Karpas-422 (cell line): ENCODE results near the gene PRKAG2. TPM values are rescaled to one million over a fixed set of nuclear protein-coding genes. Genes with fewer than 3 reads are reported as not detected.

Experiments
- DNase-seq: peaks from one replicate; pipeline ENCODE4 v3.0.0-alpha.2; 2015
- H2AFZ ChIP-seq: fragments of 200-600 bp; sonication (generic); 2 replicates; pipeline ENCODE4 v1.6.1; 2014; ENCODE audit warnings: antibody characterized with exemption, low read length, mixed read lengths
- H3K27ac ChIP-seq: fragments of 200-600 bp; sonication (generic); 2 replicates; pipeline ENCODE4 v1.5.1; 2014; ENCODE audit warnings: mild to moderate bottlenecking, low read length, moderate library complexity
- H3K27me3 ChIP-seq: fragments of 200-600 bp; sonication (generic); 2 replicates; pipeline ENCODE4 v1.6.1; 2014; ENCODE audit warnings: low read length, mixed read lengths
- H3K36me3 ChIP-seq: fragments of 200-600 bp; sonication (generic); 2 replicates; pipeline ENCODE4 v1.6.1; 2014; ENCODE audit warnings: low read length, mixed read lengths; ENCODE audit not compliant: insufficient read depth
- H3K4me1 ChIP-seq: fragments of 200-600 bp; sonication (generic); 2 replicates; pipeline ENCODE4 v1.6.1; 2014; ENCODE audit warnings: mild to moderate bottlenecking, low read length, mixed read lengths
- H3K4me2 ChIP-seq: fragments of 200-600 bp; sonication (generic); 2 replicates; pipeline ENCODE4 v1.6.1; 2014; ENCODE audit warnings: low read length, low read depth, mild to moderate bottlenecking; ENCODE audit not compliant: poor library complexity, severe bottlenecking
- H3K4me3 ChIP-seq: fragments of 200-600 bp; sonication (generic); 2 replicates; pipeline ENCODE4 v1.5.1; 2014; ENCODE audit warnings: mild to moderate bottlenecking, antibody characterized with exemption, low read length, mixed read lengths
- H3K79me2 ChIP-seq: fragments of 200-600 bp; sonication (generic); 2 replicates; pipeline ENCODE4 v1.6.1; 2014; ENCODE audit warnings: mild to moderate bottlenecking, low read length, mixed read lengths
- H3K9ac ChIP-seq: fragments of 200-600 bp; sonication (generic); 2 replicates; pipeline ENCODE4 v1.6.0; 2014; ENCODE audit warnings: low read length
- H3K9me2 ChIP-seq: fragments of 200-600 bp; sonication (generic), shearing (Covaris generic); replicated peaks from 2 replicates; pipeline ENCODE4 v1.6.0; 2014; ENCODE audit warnings: mild to moderate bottlenecking, low read length, moderate library complexity; ENCODE audit not compliant: insufficient read depth
- H3K9me3 ChIP-seq: fragments of 300-700, 200-600 bp; sonication (generic); 2 replicates; pipeline ENCODE4 v1.6.1; 2014; ENCODE audit warnings: low read length, mixed read lengths
- H4K20me1 ChIP-seq: fragments of 200-600 bp; sonication (generic); 2 replicates; pipeline ENCODE4 v1.6.1; 2014; ENCODE audit warnings: mild to moderate bottlenecking, antibody characterized with exemption, low read length, low read depth; ENCODE audit not compliant: insufficient read depth
- total RNA-seq: library from RNA; depleted of rRNA; stranded (reverse); fragments of >200 nt; shearing (Covaris generic); gene quantifications from 2 replicates; pipeline ENCODE4 v1.2.3, GENCODE V29; 2014; ENCODE audit warnings: low replicate concordance

PRKAG2 gene
- total RNA-seq, 1 experiment from 2014 or later, result 6.3 TPM

DNA sequence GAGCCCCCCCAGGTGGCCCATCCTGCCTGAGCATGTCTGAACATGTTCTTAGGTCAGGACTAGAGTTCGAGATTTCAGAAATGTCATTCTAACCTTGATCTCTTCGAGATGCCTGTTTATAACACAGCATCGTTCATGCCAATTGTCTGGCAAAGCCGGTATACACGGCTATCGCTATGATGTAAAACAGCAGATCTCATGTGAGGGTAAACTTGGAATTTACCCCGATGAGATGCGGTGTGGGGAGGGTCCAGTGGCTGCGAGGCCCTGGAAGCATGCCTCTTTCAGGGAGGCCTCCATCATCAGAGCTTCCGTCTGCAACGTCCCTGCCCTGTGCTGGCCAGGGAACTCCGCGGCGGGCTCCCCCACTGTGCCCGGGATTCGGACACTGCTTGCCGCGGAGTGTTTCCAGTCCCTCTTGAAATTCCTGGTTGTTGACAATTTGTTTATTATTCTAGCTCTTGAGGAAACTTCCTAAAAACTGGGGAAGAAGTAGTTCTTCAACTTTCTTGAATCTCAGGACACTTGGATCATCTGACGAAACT is 188.6 kb downstream of the PRKAG2 start:
- no peak overlapping the region for H3K9ac ChIP-seq
- no peak overlapping the region for H3K4me3 ChIP-seq

DNA sequence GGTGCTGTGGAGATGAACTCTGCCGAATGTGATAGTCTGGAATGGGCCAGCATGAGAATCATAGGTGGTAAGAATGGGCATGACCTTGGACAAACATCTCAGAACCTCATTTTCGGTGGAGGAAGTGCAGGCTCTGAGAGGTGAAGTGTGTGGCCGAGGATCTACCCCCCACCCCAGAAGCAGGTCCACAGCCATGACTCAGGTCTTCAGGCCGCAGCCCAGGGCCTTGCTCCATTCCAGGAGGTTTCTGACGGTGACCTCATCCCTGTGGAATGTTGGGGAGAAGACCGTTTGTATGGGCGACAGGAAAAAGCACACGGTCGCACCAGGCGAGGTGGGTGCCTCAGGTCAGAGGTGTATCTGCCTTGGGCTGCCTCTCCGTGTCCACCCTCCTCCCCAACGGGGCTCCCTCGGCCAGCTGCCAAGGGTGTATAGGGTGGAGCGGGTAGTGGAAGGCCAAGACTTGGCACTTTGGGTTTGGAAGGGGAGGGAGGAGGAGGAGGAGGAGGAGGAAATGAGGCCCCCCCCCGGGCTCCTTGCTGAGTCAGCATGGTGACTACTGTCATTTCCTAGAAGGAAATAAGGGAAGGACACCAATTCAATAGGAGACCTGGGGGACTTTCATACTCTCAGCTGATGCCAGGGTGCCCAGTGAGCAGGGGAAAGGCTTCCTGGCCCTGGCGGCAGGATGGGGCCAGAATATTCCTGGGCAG is 189.2 kb downstream of the PRKAG2 start:
- H3K4me2 ChIP-seq, result no peak overlapping the region
- no peaks in the 10 kb centered on the region for H3K36me3 ChIP-seq
- no peaks in the 10 kb centered on the region for H3K79me2 ChIP-seq
- H3K4me1 ChIP-seq, result no peaks in the 10 kb centered on the region
- no peaks in the 10 kb centered on the region for H3K27me3 ChIP-seq
- no peak overlapping the region for H3K9ac ChIP-seq
- H3K4me3 ChIP-seq, result no peak overlapping the region
- H3K9me3 ChIP-seq, result no peaks in the 10 kb centered on the region
- no peaks in the 10 kb centered on the region for H3K9me2 ChIP-seq
- no peak overlapping the region for H3K27ac ChIP-seq
- no peak for DNase-seq
- peaks cover 2% of the 10 kb centered on the region; the same call in 1 of the 2 replicates for H4K20me1 ChIP-seq
- no peak overlapping the region for H2AFZ ChIP-seq

More for the DNA sequence above, 188.6 kb downstream of the PRKAG2 start:
- Histone ChIP-seq H3K79me2 (no peaks in the 10 kb centered on the region), H3K27me3 (no peaks in the 10 kb centered on the region), H3K4me2 (no peak overlapping the region), H3K36me3 (no peaks in the 10 kb centered on the region), H3K4me1 (no peaks in the 10 kb centered on the region), H3K9me2 (no peaks in the 10 kb centered on the region), H3K9me3 (no peaks in the 10 kb centered on the region), H3K27ac (no peak overlapping the region), H4K20me1 (peaks cover 2% of the 10 kb centered on the region; the same call in 1 of the 2 replicates), H2AFZ (no peak overlapping the region)
- DNase-seq, result no peak

DNA sequence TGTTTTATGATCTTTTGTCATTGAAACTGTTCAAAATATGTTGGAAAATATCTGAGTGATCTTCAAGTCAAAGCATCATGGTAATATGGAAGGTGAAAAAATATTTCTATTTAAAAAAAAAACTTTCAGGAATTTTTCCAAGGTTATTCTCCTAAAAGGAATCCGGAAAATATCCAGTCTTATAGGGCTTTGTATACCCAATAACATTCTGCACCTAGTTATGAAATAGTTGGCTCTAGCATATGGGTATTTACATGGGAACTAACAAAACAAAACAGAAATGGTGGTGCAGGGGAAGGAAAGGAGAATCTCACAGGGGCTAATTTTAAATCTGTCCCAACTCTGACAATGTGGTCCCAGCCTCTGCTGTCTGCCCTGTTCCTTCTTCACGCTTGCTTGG is 190.1 kb downstream of the PRKAG2 start:
- Histone ChIP-seq H3K9me2 (no peaks in the 10 kb centered on the region), H3K27ac (no peak overlapping the region), H2AFZ (no peak overlapping the region), H3K4me1 (no peaks in the 10 kb centered on the region), H3K9ac (no peak overlapping the region), H3K4me2 (no peak overlapping the region), H3K4me3 (no peak overlapping the region), H3K9me3 (no peaks in the 10 kb centered on the region), H3K36me3 (no peaks in the 10 kb centered on the region), H3K79me2 (no peaks in the 10 kb centered on the region), H4K20me1 (peaks cover 5% of the 10 kb centered on the region; the same call in 1 of the 2 replicates), H3K27me3 (no peaks in the 10 kb centered on the region)
- no peak for DNase-seq

DNA sequence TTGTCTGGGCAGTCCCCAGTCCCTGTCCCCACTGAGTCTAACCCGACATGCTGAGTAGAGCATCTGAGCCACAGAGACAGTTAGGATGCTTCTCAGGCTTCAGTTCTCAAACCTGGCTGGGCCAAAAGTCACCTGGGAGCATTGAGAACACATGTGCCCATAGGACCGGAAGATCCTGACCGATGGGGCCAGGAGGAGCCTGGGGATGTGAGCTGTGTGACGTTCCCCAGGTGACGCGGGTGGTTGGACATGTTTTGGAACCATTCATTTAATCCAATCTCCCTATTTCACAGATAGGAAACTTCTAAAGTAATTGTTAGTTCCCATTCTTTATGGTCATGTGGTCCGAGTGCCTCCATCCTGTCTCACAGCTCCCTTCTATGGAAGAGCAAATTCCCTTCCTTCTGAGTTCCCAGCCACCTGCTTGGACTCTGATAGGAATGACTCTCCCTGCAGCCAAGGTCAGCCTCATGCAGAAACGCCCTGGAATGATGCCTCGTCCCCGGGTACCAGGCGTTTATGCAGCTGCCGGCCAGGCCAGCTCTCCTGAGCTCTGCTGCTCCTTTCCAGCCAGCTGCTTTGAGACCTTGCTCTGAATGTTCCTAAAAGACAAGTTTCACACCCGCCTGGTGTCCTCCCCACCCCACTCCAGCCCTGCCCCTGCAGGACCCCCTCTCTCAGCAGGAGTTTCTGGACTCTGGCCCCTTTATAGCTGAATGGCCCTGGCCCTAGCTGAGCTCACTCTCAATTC is 190.7 kb downstream of the PRKAG2 start:
- Histone ChIP-seq H4K20me1 (peaks cover 8% of the 10 kb centered on the region; the same call in 1 of the 2 replicates), H3K9me3 (no peaks in the 10 kb centered on the region), H3K9me2 (no peaks in the 10 kb centered on the region), H2AFZ (no peak overlapping the region), H3K79me2 (no peaks in the 10 kb centered on the region), H3K27me3 (no peaks in the 10 kb centered on the region), H3K27ac (no peak overlapping the region), H3K4me1 (no peaks in the 10 kb centered on the region), H3K36me3 (no peaks in the 10 kb centered on the region), H3K9ac (no peak overlapping the region), H3K4me2 (no peak overlapping the region), H3K4me3 (no peak overlapping the region)
- no peak for DNase-seq

DNA sequence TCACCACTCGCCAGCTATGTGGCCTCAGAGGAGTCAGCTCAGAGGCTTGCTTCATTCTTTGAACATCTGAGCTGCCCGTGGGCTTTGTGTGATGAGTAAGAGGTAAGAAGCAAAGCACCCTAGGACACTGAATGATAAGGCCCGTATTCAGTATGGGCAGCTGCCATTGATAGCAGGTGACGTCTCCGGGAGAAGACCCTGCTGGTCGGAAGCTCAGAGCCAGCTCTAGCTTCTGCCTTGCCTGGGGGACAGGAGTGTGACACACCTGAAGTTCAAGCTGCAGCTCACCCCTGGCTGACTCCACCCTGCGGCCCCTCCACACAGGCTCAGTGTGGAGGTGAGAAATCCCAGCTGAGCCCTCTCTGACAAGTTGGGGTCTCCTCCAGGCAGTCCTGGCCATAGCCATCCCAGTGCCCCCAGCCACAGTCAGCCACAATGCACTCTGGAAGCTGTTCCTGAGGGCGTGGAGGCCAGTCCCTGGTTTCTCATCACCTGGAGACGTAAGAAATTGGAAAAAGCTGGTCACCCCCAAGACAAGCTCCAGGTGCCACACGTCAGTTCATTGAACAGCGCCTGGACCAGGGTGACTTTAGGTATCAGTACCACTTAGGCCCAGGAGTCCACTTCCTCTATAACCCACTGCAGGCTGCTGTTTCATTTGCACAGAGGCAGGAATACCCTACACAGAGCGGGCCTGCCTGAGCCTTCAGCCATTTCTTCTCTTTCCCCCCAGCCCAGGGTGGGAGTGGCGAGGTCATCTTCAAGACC is 192.3 kb downstream of the PRKAG2 start:
- no peak for DNase-seq
- no peak overlapping the region for H3K4me2 ChIP-seq
- H3K36me3 ChIP-seq, result no peaks in the 10 kb centered on the region

GRCh38 chr7:151683615-151684407 is 193.1 kb downstream of the PRKAG2 start:
- peaks cover 6% of the 10 kb centered on the region; the same call in 1 of the 2 replicates for H4K20me1 ChIP-seq
- no peak overlapping the region for H2AFZ ChIP-seq
- no peak for DNase-seq
- H3K4me3 ChIP-seq, result no peak overlapping the region
- no peak overlapping the region for H3K9ac ChIP-seq
- no peaks in the 10 kb centered on the region for H3K36me3 ChIP-seq
- H3K27me3 ChIP-seq, result no peaks in the 10 kb centered on the region
- H3K4me1 ChIP-seq, result no peaks in the 10 kb centered on the region
- no peaks in the 10 kb centered on the region for H3K79me2 ChIP-seq
- H3K9me3 ChIP-seq, result no peaks in the 10 kb centered on the region
- H3K9me2 ChIP-seq, result no peaks in the 10 kb centered on the region
- no peak overlapping the region for H3K27ac ChIP-seq
- H3K4me2 ChIP-seq, result no peak overlapping the region

More for the DNA sequence above, 192.3 kb downstream of the PRKAG2 start:
- Histone ChIP-seq H3K9me2 (no peaks in the 10 kb centered on the region), H2AFZ (no peak overlapping the region), H3K4me3 (no peak overlapping the region), H3K27ac (no peak overlapping the region), H3K9ac (no peak overlapping the region), H3K27me3 (no peaks in the 10 kb centered on the region), H4K20me1 (peaks cover 8% of the 10 kb centered on the region; the same call in 1 of the 2 replicates), H3K9me3 (no peaks in the 10 kb centered on the region), H3K79me2 (no peaks in the 10 kb centered on the region), H3K4me1 (no peaks in the 10 kb centered on the region)

DNA sequence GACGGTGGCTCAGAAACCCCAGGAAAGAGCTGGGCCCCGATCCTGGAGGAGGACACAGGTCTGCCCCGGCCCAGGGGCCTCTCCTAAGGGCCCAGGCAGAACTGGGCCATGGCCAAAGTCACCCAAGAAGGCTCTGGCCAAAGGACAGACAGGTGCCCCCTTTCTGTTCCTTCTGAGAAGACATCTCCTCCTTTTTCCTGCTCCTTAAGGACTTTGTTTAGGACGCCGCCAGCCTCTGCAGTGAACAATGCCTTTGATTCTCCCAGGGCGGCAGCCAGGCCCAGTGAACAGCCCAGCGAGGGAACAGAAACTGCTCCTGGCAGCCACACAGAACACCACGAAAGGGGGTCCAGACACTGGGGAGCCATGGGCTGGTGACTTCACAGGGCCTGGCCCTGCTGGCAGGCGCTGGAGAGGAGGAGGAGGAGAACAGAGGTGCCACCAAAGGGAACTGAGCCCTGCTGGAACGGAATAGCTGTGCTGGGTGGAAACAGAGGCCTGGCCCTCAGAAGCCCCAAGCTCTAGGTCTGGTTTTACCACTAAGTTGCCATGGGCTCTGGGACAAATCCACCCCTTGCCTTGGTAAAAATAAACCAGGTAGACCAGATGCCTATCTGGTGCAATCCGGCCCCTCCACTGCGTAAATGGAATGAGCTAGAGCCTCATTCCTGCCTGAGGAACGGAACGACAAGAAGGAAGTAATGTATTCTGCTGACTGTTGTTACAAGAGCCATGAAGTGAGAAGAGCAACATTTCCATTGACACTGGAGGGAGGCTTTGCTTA is 193.9 kb downstream of the PRKAG2 start:
- Histone ChIP-seq H3K4me1 (no peaks in the 10 kb centered on the region), H3K27ac (no peak overlapping the region), H3K9me2 (no peaks in the 10 kb centered on the region), H3K9ac (no peak overlapping the region), H2AFZ (no peak overlapping the region), H3K9me3 (no peaks in the 10 kb centered on the region), H3K36me3 (no peaks in the 10 kb centered on the region), H3K79me2 (no peaks in the 10 kb centered on the region), H3K4me2 (no peak overlapping the region), H3K4me3 (no peak overlapping the region), H3K27me3 (no peaks in the 10 kb centered on the region), H4K20me1 (peaks cover 6% of the 10 kb centered on the region; the same call in 1 of the 2 replicates)
- DNase-seq, result no peak
